PFSK-1 (cell line): Measurements from ENCODE around the gene RNF214.

Source experiments
- FOXP2 ChIP-seq: optimal IDR thresholded peaks from 2 replicates; pipeline ENCODE3; 2011; ENCODE audit warnings: borderline replicate concordance, control low read depth, inconsistent platforms; ENCODE audit not compliant: insufficient read depth; ENCODE audit errors: extremely low read length, extremely low read depth
- POLR2AphosphoS5 ChIP-seq: IDR thresholded peaks from 2 replicates; pipeline ENCODE4 v1.6.1; 2012; ENCODE audit warnings: low read depth, mild to moderate bottlenecking, control low read depth, low read length, moderate library complexity
- REST ChIP-seq, 2 experiments: IDR thresholded peaks; 2 replicates each; pipeline versions ENCODE4 v1.6.1 to v1.8.0; 2011 to 2012; ENCODE audit warnings: low read depth in 2 of 2, low read length in 2 of 2, control low read depth in 1 of 2, inconsistent platforms in 1 of 2, mild to moderate bottlenecking in 1 of 2, moderate library complexity in 1 of 2; ENCODE audit not compliant: insufficient read depth in 1 of 2
- SIN3A ChIP-seq: IDR thresholded peaks from 2 replicates; pipeline ENCODE4 v1.6.1; 2012; ENCODE audit warnings: mild to moderate bottlenecking, low read length, moderate library complexity, borderline replicate concordance; ENCODE audit not compliant: insufficient read depth
- TAF1 ChIP-seq: IDR thresholded peaks from 2 replicates; pipeline ENCODE4 v1.6.1; 2012; ENCODE audit warnings: low read length, control low read depth, borderline replicate concordance; ENCODE audit not compliant: insufficient read depth

RNF214 gene

DNA sequence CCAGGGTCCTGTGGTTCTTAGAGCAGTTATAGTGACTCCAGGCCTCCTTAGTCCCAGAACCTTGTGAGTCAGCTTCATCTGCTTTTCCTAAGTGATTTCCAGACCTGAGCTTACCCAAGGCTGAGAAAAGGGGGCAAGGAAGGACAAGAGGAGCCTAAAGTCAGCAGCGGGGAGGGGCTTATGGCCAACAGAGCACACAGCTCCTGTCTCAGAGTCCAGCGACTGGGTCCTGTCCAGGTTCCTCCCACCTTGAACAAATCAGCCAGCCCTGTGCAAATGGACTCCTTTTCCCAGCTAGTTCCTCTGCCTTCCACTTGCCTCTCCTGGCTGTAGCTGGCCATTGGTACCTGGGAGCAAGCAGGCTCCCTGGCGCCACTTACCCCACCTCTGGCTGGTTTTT is 72.7 kb downstream of the RNF214 start:
- TF ChIP-seq POLR2AphosphoS5 (no peak), REST (IDR thresholded peaks at IDR 0.05; ENCODE audit: insufficient read depth in 1 of 2, low read depth in 2 of 2, low read length in 2 of 2) (no peak), FOXP2 (no peak), SIN3A (no peak), TAF1 (no peak)

GRCh38 chr11:117309310-117309709 is 76.8 kb downstream of the RNF214 start:
- TF ChIP-seq POLR2AphosphoS5 (no peak), FOXP2 (no peak), REST (IDR thresholded peaks at IDR 0.05; ENCODE audit: insufficient read depth in 1 of 2, low read depth in 2 of 2, low read length in 2 of 2) (no peak), TAF1 (no peak), SIN3A (no peak)

GRCh38 chr11:117313091-117313490 is 80.6 kb downstream of the RNF214 start:
- TF ChIP-seq REST (IDR thresholded peaks at IDR 0.05; ENCODE audit: insufficient read depth in 1 of 2, low read depth in 2 of 2, low read length in 2 of 2) = no peak
- TF ChIP-seq FOXP2 = no peak
- TF ChIP-seq SIN3A = no peak
- no peak for TF ChIP-seq POLR2AphosphoS5
- no peak for TF ChIP-seq TAF1

DNA sequence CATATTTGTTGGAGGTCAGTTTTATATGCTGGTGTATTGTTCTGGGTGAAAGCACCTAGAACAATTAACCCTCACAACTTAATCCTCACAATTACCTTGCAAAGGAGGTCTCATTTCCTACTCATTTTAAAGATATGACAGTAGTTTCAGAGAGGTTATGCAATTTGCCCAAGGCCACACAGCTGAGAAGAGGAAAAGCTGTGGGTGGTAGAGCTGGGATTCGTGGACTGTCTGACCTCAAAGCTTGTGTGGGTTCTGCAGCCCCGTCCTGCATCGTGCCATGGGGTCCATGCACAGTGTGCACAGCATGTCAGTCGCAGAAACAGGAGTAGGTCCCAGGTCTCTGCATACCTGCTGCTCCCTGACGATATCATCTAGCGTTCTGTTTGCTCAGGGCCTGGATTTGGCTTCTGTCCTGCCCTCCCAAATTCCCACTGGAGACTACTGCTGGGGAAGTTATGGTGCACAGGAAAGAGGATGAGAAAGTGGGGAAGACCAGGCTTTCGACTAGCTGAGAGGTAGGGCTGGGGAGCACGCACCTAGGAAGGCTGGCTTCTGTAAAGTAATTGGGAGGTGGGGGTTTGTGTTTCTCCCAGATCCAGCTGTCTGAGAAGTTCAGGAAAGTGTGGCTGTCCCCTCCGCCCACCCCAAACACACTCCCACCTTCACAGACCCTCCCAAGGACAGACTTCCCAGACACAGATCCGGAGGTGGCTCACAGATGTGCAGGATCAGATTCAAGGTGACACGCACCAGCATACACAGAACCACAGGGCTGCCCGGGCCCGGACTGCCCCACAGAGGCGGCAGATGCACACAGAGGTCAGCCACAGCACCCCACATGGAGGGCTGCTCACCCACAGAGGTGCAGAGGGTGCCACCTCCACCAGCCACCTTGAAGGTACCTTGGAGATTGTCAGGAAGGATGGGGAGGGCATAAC is 81.6 kb downstream of the RNF214 start:
- TF ChIP-seq POLR2AphosphoS5 = peak; percentile 15; the same call in 1 of the 2 replicates
- TF ChIP-seq FOXP2 = no peak

DNA sequence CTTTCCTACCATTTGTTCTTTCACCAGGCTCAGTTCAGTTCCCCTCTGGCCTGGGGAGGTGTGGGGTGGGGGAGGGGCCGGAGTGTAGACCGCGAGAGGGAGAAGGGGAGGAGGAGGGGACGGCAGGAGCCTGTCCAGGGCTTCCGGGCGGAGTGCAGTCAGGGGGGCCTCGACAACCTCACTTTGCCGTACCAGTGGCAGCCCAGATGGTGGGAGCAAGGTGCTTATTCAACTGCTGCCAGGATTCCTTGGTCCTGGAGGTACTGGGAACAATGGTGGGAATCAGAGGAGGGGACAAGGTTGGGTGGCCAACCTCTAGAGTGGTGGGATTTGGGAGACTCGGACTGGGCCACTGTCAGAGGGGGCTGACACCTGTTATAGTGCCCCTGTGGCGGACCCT is 82.4 kb downstream of the RNF214 start:
- TF ChIP-seq FOXP2 (no peak), POLR2AphosphoS5 (no peak; the same call in 1 of the 2 replicates), TAF1 (no peak), SIN3A (no peak), REST (IDR thresholded peaks at IDR 0.05; ENCODE audit: insufficient read depth in 1 of 2, low read depth in 2 of 2, low read length in 2 of 2) (no peak)
